Epithelial cell of proximal tubule (primary cell): ENCODE results near the gene PIEZO1. TPM values are rescaled to one million over a fixed set of nuclear protein-coding genes. Genes with fewer than 3 reads are reported as not detected.

Source experiments
- DNase-seq: peaks from one replicate; pipeline ENCODE4 v3.0.0-alpha.2; 2011; ENCODE audit warnings: low read depth
- H3K4me3 ChIP-seq: 2 replicates; pipeline ENCODE4 v1.5.1; 2011; ENCODE audit warnings: low read depth, mild to moderate bottlenecking, low read length
- total RNA-seq: library from RNA; depleted of rRNA; stranded (reverse); fragments of >200 nt; gene quantifications from 2 replicates; pipeline ENCODE4 v1.2.3, GENCODE V29; 2015
- TF ChIP-seq, protein P1 (sequence below): conservative IDR thresholded peaks from 2 replicates; pipeline ENCODE4 v1.5.1; 2012; ENCODE audit warnings: low read depth, mild to moderate bottlenecking, low read length

Gene PIEZO1
- total RNA-seq, 1 donor from 2014 or later = 246 TPM

DNA sequence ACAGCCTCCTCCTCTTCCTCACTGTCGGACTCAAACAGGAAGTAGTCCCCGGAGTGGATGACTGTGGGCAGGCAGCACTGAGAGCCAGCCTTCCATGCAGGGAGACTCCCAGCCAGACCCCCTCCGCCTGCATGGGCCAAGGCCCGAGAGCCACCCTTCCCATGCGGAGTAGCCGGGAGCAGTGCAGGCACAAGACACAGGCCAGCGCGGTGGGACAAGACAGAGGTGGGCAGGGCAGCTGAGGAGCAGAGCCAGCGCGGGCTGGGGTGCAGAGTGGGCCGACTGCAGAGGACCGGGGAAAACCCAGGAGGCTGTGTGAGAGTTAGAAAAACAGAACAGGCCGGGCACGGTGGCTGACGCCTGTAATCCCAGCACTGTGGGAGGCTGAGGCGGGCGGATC lies 61.1 kb downstream of the PIEZO1 start:
- DNase-seq = no peak
- no peak overlapping the region for H3K4me3 ChIP-seq
- TF ChIP-seq, protein P1, sequence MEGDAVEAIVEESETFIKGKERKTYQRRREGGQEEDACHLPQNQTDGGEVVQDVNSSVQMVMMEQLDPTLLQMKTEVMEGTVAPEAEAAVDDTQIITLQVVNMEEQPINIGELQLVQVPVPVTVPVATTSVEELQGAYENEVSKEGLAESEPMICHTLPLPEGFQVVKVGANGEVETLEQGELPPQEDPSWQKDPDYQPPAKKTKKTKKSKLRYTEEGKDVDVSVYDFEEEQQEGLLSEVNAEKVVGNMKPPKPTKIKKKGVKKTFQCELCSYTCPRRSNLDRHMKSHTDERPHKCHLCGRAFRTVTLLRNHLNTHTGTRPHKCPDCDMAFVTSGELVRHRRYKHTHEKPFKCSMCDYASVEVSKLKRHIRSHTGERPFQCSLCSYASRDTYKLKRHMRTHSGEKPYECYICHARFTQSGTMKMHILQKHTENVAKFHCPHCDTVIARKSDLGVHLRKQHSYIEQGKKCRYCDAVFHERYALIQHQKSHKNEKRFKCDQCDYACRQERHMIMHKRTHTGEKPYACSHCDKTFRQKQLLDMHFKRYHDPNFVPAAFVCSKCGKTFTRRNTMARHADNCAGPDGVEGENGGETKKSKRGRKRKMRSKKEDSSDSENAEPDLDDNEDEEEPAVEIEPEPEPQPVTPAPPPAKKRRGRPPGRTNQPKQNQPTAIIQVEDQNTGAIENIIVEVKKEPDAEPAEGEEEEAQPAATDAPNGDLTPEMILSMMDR = no peak

DNA sequence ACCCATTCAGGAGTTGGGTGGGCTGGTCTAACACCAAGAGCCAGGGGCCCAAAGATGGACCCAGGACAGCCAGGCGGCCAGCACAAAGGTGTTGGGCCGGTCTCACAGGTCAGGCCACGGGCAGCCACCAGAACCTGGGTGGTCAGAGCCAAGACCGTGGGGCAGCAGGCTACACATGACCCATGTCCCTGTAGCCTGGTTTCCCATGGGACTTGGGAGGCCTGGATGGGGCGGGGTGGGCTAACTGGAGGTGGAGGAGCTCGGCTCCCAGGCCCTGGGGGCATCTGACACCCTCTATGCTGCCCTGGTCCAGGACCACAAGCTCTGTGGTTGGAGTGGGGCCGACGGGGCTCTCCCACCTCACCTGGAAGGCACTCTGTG lies 61.5 kb downstream of the PIEZO1 start:
- H3K4me3 ChIP-seq = no peak overlapping the region
- TF ChIP-seq, protein P1 = no peak
- no peak for DNase-seq

DNA sequence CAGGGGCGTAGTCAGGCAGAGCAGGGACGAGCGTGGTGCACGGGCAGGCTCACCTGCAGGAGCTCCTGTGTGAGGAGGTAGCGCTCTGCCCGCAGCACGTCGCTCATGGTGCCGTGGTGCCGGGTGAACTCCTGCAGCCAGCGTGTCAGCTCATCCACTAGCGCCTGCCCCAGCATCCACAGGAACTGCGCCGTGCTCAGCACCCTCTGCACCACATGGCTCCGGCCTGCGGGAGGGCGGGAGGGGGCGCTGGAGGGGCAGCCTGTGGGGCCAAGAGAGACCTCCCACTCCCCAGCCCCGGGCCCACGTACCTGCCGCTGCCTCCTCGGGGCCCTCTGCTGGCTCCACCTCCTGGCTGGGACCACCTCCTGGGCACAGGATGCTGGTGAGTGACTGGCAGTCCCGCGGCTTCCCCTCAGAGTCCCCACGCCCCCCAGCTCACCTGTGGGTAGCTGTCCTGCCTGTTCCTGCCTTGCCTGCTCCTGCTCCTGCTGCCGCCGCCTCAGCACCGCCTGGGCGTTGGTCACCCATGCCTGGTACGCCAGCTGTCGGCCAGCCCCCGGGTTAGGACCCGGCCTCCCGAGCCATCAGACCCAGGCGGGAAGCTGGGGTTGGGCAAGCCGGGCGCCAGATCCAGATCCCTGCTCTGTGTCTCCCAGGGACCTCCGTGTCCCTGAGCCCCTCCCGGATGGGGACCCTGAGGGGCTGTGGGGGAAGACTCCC lies 62.1 kb downstream of the PIEZO1 start:
- TF ChIP-seq, protein P1 = no peak
- no peak for DNase-seq
- H3K4me3 ChIP-seq = no peak overlapping the region

DNA sequence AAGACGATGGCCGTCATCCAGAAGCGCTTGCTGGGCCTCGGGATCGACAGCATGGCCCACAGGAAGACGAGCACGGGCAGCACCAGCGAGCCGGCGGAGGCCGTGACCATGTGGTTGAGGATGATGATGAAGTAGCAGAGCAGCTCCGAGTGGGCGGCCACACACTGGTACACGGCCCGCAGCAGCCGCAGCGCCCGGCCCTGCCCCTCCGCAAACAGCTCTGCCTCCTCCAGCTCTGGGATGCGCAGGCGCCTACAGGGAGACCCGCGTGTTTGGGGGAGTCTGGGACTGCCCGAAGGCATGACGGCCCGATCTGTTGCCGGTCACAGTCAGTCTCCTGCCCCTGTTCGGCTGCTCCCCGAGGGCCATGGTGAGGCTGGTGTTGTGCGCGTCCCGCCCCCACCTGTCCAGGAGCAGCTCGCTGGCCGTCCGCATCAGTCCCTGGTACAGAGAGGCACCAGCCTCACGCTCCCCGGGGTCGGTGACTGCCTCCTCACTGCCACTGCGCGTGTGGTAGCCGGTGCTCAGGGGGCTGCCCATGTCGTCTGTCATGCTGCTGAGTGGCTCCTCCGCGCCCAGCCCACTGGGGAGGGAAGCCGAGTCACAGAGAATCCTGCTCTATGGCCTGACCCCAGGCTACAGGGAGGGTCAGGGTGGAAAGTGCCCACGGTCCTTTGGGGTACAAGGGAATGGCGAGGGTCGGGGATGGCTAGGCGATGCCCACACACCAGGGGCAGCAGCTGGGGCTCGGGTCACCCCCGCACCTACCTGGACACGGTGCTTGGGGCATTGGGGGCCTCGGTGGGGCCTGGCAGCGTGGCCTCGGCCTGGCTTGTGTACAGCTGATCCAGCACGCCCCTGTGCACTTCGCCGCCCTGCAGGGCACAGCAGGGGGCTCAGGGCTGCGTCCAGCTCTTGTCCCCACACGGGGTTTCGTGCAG lies 62.9 kb downstream of the PIEZO1 start:
- TF ChIP-seq, protein P1 = no peak
- no peak for DNase-seq
- H3K4me3 ChIP-seq = no peak overlapping the region

DNA sequence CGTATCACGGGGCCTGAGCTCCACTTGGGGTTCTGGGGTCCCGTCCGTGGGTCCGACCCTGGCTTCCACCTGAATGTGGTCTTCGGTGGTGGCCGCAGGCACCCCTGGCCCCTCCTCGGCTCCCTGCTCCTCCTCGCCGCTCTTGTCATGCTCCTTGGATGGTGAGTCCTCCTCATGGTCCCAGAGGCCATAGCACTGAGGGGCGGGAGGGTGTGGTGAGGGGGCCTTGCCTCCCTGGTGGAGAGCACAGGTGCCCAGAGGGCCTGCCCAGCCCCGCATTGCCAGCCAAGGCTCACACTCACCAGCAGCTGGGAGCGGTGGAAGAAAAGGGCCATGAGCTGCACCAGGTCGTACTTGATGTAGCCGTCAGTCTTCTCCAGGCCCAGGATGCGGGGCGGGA lies 63.8 kb downstream of the PIEZO1 start:
- DNase-seq = no peak
- TF ChIP-seq, protein P1 = no peak
- H3K4me3 ChIP-seq = no peak overlapping the region

DNA sequence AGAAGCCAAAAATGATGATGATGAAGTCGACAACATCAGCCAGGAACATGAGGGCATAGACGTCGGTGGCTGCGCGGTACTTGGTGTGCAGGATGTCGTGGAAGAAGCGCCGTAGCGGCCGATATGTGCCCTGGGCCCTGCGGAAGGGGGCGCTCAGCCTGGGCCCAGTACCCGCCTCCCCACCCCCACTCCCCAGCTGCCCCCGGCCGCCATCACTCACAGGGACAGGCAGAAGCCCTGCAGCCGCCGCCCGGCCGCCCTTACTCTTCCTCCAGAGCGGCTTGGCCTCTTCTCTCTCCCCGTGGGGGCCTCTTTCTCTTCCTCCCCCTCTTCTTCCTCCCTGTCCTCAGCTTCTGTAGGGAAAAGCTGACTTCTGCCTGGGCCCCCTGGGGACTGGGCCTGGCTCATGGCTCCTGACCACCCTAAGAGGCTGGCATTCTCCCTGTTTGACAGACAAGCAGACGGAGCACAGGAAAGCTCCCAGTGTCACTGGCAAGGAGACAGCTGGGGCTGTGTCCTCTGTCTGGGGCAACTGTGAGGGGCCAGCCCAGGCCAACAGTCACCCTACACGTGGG lies 64.5 kb downstream of the PIEZO1 start:
- no peak overlapping the region for H3K4me3 ChIP-seq
- DNase-seq = no peak
- TF ChIP-seq, protein P1 = no peak
